Neuronal stem cell (in vitro differentiated cells): Measurements from ENCODE around the gene OSBPL10.
A peak's percentile ranks its signal among the peaks of the same experiment; 100 is the strongest.

ENCODE experiments used
- DNase-seq: peaks from one replicate; pipeline ENCODE4 v3.0.0-alpha.2; 2013; ENCODE audit warnings: low spot score
- H2AFZ ChIP-seq: one replicate; pipeline ENCODE4 v1.6.1; 2013; ENCODE audit warnings: mild to moderate bottlenecking, low read length, inconsistent platforms
- H2AK5ac ChIP-seq: 2 replicates; pipeline ENCODE4 v1.6.1; 2013; ENCODE audit warnings: low read depth, mild to moderate bottlenecking, inconsistent platforms, low read length, moderate library complexity, mixed read lengths
- H2BK120ac ChIP-seq: 2 replicates; pipeline ENCODE4 v1.6.1; 2013; ENCODE audit warnings: low read depth, mild to moderate bottlenecking, inconsistent platforms, low read length, moderate library complexity, mixed read lengths
- H2BK12ac ChIP-seq: one replicate; pipeline ENCODE4 v1.6.1; 2013; ENCODE audit warnings: low read length, inconsistent platforms
- H2BK15ac ChIP-seq: 2 replicates; pipeline ENCODE4 v1.6.1; 2013; ENCODE audit warnings: mild to moderate bottlenecking, low read length, inconsistent platforms, mixed read lengths
- H2BK5ac ChIP-seq: one replicate; pipeline ENCODE4 v1.6.1; 2013; ENCODE audit warnings: inconsistent platforms, mild to moderate bottlenecking, low read length, moderate library complexity
- H3K14ac ChIP-seq: one replicate; pipeline ENCODE4 v1.6.1; 2013; ENCODE audit warnings: low read length, inconsistent platforms
- H3K18ac ChIP-seq: 2 replicates; pipeline ENCODE4 v1.6.1; 2013; ENCODE audit warnings: low read length, inconsistent platforms
- H3K23ac ChIP-seq: 2 replicates; pipeline ENCODE4 v1.6.1; 2013; ENCODE audit warnings: low read depth, mild to moderate bottlenecking, mixed read lengths, low read length, inconsistent platforms; ENCODE audit not compliant: poor library complexity
- H3K27ac ChIP-seq: replicated peaks from 3 replicates; pipeline ENCODE4 v1.5.1; 2013; ENCODE audit warnings: low read length, inconsistent platforms
- H3K27me3 ChIP-seq, 3 experiments: 2 replicates each; pipeline ENCODE4 v1.6.1; 2013; ENCODE audit warnings: low read length in 3 of 3, mild to moderate bottlenecking in 2 of 3, inconsistent platforms in 1 of 3, low read depth in 1 of 3, mixed read lengths in 1 of 3, moderate library complexity in 1 of 3; ENCODE audit not compliant: control insufficient read depth in 3 of 3, insufficient read depth in 3 of 3
- H3K36me3 ChIP-seq, 2 donors: replicated peaks in 1 of 2; 2 replicates each; pipeline ENCODE4 v1.6.1; 2013; ENCODE audit warnings: low read length in 2 of 2; ENCODE audit not compliant: control insufficient read depth in 2 of 2, insufficient read depth in 2 of 2
- H3K4ac ChIP-seq: 2 replicates; pipeline ENCODE4 v1.6.1; 2013; ENCODE audit warnings: inconsistent platforms, mild to moderate bottlenecking, low read length, moderate library complexity
- H3K4me1 ChIP-seq, 2 donors: 1 replicate in 1 of 2; 2 replicates in 1 of 2; pipeline ENCODE4 v1.6.1; 2013; ENCODE audit warnings: low read length in 2 of 2, low read depth in 1 of 2; ENCODE audit not compliant: control insufficient read depth in 2 of 2, insufficient read depth in 1 of 2
- H3K4me2 ChIP-seq: one replicate; pipeline ENCODE4 v1.6.1; 2013; ENCODE audit warnings: mild to moderate bottlenecking, low read length, inconsistent platforms; ENCODE audit not compliant: insufficient read depth, poor library complexity, severe bottlenecking
- H3K4me3 ChIP-seq, 2 donors: 2 replicates each; pipeline ENCODE4 v1.5.1; 2013; ENCODE audit warnings: low read length in 2 of 2, mild to moderate bottlenecking in 2 of 2, inconsistent platforms in 1 of 2, moderate library complexity in 1 of 2
- H3K79me1 ChIP-seq: one replicate; pipeline ENCODE4 v1.6.1; 2013; ENCODE audit warnings: low read depth, mild to moderate bottlenecking, inconsistent platforms, low read length, moderate library complexity
- H3K9ac ChIP-seq: one replicate; pipeline ENCODE4 v1.6.1; 2013; ENCODE audit warnings: mild to moderate bottlenecking, low read depth, low read length, inconsistent platforms; ENCODE audit not compliant: poor library complexity
- H3K9me3 ChIP-seq, 2 donors: replicated peaks in 1 of 2; 2 replicates each; pipeline versions ENCODE3 to v1.6.1; 2013; ENCODE audit warnings: low read length in 2 of 2, mild to moderate bottlenecking in 2 of 2, inconsistent platforms in 1 of 2, low read depth in 1 of 2, mixed read lengths in 1 of 2, moderate library complexity in 1 of 2; ENCODE audit not compliant: control insufficient read depth in 2 of 2, insufficient read depth in 1 of 2
- H4K8ac ChIP-seq: one replicate; pipeline ENCODE4 v1.6.1; 2013; ENCODE audit warnings: low read depth, mild to moderate bottlenecking, inconsistent platforms, low read length, moderate library complexity
- H4K91ac ChIP-seq: one replicate; pipeline ENCODE4 v1.6.1; 2013; ENCODE audit warnings: low read length, low read depth, mild to moderate bottlenecking, inconsistent platforms; ENCODE audit not compliant: poor library complexity
- WGBS, 2 donors: extraction: QIAGEN DNeasy Blood & Tissue Kit; methylation state at CpG; one replicate each; pipeline ENCODE4 v1.1.7; 2013; ENCODE audit warnings: missing lambda C conversion rate in 2 of 2, mixed read lengths in 1 of 2; ENCODE audit not compliant: insufficient read length in 2 of 2, insufficient replicate concordance in 1 of 2; ENCODE audit errors: extremely low coverage in 2 of 2; 5-methylcytosine and 5-hydroxymethylcytosine counted together

Gene OSBPL10

GRCh38 chr3:31777887-31778286, 203.2 kb downstream of the OSBPL10 start:
- Histone ChIP-seq H4K8ac (no peak overlapping the region), H3K4me3 (no peak overlapping the region), H3K36me3 (no peaks in the 10 kb centered on the region), H2BK120ac (no peak overlapping the region), H3K9me3 (peaks cover 0 to 4% of the 10 kb centered on the region in 2 donors), H3K27me3 (no peaks in the 10 kb centered on the region), H3K14ac (no peak overlapping the region), H3K23ac (no peak overlapping the region), H3K9ac (no peak overlapping the region), H3K18ac (no peak overlapping the region), H3K4me2 (no peak overlapping the region), H2BK5ac (no peak overlapping the region), H2AFZ (peak overlapping the region; percentile 68), H3K79me1 (no peaks in the 10 kb centered on the region), H3K4me1 (no peaks in the 10 kb centered on the region), H2AK5ac (no peak overlapping the region), H3K4ac (no peak overlapping the region), H2BK15ac (no peak overlapping the region), H2BK12ac (no peak overlapping the region), H3K27ac (no peak overlapping the region), H4K91ac (no peak overlapping the region)
- DNase-seq, result no peak

- Histone ChIP-seq H3K36me3 (no peaks in the 10 kb centered on the region), H3K4me3 (no peak overlapping the region), H3K27ac (no peak overlapping the region), H3K14ac (no peak overlapping the region), H3K4me1 (no peaks in the 10 kb centered on the region), H3K23ac (no peak overlapping the region), H2AFZ (peak overlapping the region; percentile 68), H4K8ac (no peak overlapping the region), H2BK120ac (no peak overlapping the region), H2BK5ac (no peak overlapping the region), H2BK12ac (no peak overlapping the region), H2BK15ac (no peak overlapping the region), H3K9me3 (peaks cover 0 to 4% of the 10 kb centered on the region in 2 donors), H3K18ac (no peak overlapping the region), H3K27me3 (no peaks in the 10 kb centered on the region), H3K4me2 (no peak overlapping the region), H3K4ac (no peak overlapping the region), H4K91ac (no peak overlapping the region), H2AK5ac (no peak overlapping the region), H3K79me1 (no peaks in the 10 kb centered on the region), H3K9ac (no peak overlapping the region)
- DNase-seq, result no peak
- no CpG with 5 or more reads among the region's 1 CpG for WGBS, 2 donors
Observed at GRCh38 chr3:31777092-31777491, 204.0 kb downstream of the OSBPL10 start.

GRCh38 chr3:31776016-31776415, 205.0 kb downstream of the OSBPL10 start:
- DNase-seq, result no peak

GRCh38 chr3:31775383-31775782, 205.7 kb downstream of the OSBPL10 start:
- no peak overlapping the region for H3K4me3 ChIP-seq
- H3K23ac ChIP-seq, result no peak overlapping the region
- no peak overlapping the region for H3K4me2 ChIP-seq
- no peak overlapping the region for H2AFZ ChIP-seq
- peaks cover 0 to 4% of the 10 kb centered on the region in 2 donors for H3K9me3 ChIP-seq
- H4K91ac ChIP-seq, result no peak overlapping the region
- no peak overlapping the region for H2BK120ac ChIP-seq
- DNase-seq, result no peak
- H3K36me3 ChIP-seq, result no peaks in the 10 kb centered on the region
- H2BK12ac ChIP-seq, result no peak overlapping the region
- no peaks in the 10 kb centered on the region for H3K79me1 ChIP-seq
- no CpG with 5 or more reads among the region's 4 CpGs for WGBS, 2 donors
- H3K18ac ChIP-seq, result no peak overlapping the region
- H2BK5ac ChIP-seq, result no peak overlapping the region
- no peak overlapping the region for H2AK5ac ChIP-seq
- no peak overlapping the region for H3K9ac ChIP-seq
- H2BK15ac ChIP-seq, result no peak overlapping the region
- no peak overlapping the region for H4K8ac ChIP-seq
- no peak overlapping the region for H3K27ac ChIP-seq
- no peak overlapping the region for H3K4ac ChIP-seq
- no peak overlapping the region for H3K14ac ChIP-seq
- no peaks in the 10 kb centered on the region for H3K4me1 ChIP-seq
- no peaks in the 10 kb centered on the region for H3K27me3 ChIP-seq

More at GRCh38 chr3:31776016-31776415, 205.0 kb downstream of the OSBPL10 start:
- Histone ChIP-seq H2BK15ac (no peak overlapping the region), H3K4me2 (no peak overlapping the region), H3K23ac (no peak overlapping the region), H3K27me3 (no peaks in the 10 kb centered on the region), H3K9me3 (peaks cover 0 to 4% of the 10 kb centered on the region in 2 donors), H3K9ac (no peak overlapping the region), H2BK5ac (no peak overlapping the region), H3K36me3 (no peaks in the 10 kb centered on the region), H3K4ac (no peak overlapping the region), H2BK12ac (no peak overlapping the region), H4K8ac (no peak overlapping the region), H4K91ac (no peak overlapping the region), H3K79me1 (no peaks in the 10 kb centered on the region), H2AK5ac (no peak overlapping the region), H3K4me3 (no peak overlapping the region), H3K18ac (no peak overlapping the region), H2BK120ac (no peak overlapping the region), H3K14ac (no peak overlapping the region), H3K4me1 (no peaks in the 10 kb centered on the region), H2AFZ (no peak overlapping the region), H3K27ac (no peak overlapping the region)
- WGBS, 2 donors, result no CpG with 5 or more reads among the region's 4 CpGs
